Non-pigmented ciliary epithelial cell (primary cell): ENCODE data around the gene CDPF1.
"Not testable (repeated sequence)": the region's sequence is repeated elsewhere in the genome, so short reads cannot be mapped to it uniquely, and the experiment has no call there.

Source experiments
- DNase-seq: peaks from one replicate; pipeline ENCODE4 v3.0.0-alpha.2; 2010; ENCODE audit warnings: low read depth

CDPF1 gene

DNA sequence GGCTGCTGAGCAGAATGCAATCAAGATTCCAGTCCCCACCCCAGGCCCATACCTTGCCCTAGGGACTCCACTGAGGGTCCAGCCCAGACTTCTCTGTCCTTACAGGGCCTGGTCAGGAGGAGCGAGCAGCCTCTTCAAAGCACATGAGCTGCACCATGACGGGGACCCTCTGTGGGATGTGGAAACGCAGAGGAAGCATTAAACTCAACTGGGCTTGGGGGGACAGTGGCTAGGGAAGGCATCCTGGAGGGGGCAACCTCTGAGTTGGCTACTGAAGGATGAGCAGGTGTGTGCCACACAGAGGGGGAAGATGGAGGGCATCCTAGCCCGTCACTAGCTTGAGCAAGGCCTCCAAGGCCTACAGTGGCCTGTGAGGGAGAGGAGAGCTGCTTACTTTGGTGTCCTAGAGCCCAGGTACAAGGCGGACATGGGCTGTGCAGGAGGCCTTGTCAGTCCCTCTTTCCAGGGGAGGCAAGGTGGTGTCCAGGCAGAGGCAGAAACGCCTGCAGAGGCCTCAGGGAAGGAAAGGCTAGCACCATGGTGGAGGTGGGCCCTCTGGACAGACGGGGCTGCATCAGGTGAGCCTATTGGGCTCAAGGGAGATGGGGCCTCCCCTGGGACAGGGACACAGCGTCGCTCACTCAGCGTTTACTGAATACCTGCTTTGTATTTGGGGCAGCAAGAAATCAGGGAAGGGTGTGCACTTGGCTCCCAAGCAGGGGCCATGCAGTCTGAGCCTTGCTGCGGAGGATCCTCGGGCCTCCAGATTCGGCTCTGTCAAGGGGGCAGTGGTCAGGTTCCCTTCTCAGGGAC is 32.0 kb upstream of the CDPF1 start:
- DNase-seq = no peak

DNA sequence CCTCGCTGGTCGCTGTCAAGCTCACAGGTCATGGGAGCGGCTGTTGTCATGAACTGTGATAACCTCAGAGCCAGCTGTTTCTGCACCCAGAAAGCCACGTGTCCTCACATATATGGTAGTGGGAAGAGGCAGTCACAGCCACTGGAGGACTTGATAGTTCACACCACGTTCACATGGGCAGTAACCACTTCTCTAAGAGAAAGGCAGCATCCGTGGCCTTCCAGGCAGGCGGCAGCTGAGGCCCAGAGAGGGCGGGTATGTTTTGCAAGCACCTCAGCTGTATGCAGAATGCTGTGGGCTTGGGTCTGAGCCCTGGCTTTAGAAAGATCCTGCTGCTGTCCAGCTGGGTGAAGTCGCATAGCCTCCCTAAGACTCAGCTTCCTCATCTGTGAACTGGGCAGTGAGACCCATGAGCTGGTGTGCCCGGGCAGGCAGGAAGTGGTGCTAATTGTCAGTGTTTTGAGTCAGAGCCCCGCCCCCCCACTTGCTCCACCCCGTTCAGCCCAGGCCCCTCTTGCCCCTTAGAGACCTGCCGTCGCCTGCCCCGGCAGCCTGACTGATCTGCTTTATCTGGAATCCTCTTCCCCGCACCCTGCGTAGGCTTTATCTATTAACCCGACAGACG is 31.0 kb upstream of the CDPF1 start:
- DNase-seq = no peak

DNA sequence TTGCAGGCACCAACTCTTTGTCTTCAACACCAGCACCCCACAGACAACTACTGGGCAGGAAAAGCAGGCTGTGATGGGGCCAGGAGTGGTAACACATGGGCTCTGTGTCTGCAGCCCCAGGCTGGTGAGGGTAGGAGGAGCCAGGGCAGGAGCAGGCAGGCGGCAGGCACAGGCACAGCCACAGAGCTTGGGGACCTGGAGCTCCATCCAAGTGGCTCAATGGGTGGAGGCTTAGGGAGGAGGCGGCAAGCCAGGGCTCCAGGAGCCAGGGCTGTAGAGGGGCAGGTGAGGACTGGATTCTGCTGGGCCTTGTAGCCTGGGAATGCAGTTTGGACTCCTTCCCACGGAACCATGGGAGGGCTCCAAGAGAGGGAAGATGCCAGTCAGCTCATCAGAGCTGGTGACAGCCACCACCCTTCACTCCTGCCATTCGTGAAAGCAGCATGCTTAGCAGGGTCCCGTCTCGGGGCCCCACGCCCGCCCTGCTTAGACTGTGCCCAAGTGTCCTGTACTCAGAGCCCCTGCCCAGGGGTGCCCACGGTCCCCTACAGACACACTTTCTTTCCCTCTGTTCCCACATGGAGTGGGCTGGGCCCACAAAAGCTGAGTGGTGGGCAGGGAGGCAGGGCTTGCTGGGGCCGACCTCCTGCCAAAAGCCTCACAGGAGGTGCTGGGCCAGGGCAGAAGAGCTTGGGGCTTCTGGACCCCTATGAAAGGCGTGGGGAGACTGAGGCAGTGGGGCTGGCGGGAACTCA is 30.1 kb upstream of the CDPF1 start:
- DNase-seq = no peak

DNA sequence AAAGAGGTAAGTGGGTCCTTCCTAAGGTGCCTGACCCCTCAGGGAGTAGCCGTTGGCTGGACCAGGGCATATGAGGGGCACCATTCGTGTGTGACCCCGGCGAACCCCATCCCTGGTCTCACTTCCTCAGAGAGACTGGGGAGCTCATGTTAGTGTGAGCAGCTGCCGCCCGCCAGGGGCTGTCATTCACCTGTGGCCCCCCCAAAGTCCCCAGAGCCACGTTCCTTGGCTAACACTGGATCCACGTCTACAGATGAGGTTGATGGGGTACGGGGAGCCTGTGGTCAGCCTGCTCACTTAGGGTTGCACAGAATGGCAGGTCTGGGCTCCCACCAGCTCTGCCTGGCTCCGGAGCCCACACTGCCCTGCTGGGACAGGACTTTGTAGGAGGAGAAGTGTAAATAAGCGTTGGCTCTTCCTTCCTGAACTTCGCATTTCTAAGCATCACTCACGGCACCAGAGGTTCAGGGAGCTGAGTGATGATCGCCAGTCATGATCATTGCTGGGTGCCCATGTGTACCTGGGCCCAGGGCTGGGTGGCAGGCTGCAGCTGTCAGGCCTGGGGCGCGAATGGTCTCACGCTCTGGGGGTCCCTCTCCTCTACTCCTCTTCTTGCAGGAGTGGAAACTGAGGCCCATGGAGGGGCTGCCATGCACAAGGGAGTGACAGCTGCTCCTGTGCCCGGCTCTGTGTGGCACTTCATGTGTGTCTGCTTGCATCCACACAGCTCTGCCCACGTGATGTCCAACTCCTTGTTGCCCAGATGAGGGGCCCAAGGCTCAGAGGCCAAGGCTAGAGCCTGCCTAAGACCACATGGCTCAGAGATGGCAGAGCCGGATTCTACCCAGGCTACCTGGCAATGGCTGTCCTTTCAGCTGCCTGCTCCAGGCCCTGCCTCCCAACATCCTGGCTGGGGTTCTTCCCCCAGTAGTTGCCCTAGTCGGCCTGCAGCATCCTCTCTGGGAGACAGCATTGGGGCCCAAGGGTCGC is 28.9 kb upstream of the CDPF1 start:
- no peak for DNase-seq

DNA sequence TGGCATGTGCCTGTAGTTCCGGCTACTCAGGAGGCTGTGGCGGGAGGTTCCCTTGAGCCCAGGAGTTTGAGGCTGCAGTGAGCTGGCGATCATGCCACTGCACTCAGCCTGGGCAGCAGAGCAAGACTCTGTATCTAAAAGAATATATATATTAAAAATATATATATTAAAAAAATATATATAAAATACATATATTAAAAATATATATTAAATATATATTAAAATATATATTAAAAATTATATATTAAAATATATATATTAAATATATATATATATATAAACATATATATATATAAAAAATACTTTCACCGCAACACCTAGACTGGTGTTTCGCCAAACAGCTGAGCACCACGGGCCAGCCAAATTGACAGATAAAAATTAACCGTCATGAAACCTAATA is 26.5 kb upstream of the CDPF1 start:
- no peak for DNase-seq

DNA sequence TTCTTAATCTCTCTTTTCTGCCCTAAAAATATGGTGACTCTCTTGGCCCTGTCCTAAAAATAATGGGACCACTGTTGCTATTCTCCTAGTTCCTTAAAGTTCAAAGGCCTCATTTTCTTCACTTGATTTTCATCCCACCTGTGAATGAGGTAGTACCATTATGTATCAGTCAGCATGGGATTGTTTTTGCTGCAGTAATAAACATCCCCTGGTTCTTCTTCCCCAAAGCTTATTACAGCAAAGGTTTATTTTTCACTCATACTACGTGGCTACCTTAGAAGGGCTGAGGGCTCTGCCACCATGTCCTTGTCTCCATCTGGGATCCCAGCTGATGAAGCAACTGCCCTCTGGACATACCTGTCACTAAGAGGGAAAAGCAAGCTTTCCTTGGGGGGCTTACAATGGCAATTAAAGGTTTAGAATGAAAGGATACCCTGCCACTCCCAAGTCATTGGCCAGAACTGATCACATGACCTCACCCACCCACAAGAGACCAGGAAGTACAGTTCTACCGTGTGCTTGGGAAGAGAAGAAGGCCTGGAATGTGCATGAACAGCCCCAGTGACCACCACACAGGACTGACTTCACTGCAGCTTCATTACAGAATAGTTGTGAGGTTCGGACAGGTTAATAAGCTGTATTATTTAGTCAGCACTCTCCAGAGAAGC is 25.5 kb upstream of the CDPF1 start:
- DNase-seq = no peak

DNA sequence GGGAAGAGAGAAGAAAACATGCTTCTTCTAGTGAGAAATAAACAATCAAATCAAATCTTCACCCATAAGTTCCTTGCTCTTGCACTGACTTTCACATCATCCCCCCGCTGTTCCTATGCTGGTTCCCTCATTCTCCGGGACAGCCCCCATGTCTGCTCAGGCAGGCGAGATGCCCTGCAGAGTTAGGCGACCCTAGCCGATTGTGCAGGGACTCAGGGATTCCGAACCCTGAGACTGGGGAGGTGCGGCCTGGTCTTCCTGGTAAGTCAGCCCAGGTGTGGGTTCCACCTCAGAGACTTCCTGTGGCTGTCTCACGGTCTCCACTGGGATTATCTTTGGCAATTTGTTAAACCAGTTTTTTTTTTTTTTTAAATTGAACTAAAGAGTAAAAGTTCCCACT is 24.3 kb upstream of the CDPF1 start:
- DNase-seq = no peak

DNA sequence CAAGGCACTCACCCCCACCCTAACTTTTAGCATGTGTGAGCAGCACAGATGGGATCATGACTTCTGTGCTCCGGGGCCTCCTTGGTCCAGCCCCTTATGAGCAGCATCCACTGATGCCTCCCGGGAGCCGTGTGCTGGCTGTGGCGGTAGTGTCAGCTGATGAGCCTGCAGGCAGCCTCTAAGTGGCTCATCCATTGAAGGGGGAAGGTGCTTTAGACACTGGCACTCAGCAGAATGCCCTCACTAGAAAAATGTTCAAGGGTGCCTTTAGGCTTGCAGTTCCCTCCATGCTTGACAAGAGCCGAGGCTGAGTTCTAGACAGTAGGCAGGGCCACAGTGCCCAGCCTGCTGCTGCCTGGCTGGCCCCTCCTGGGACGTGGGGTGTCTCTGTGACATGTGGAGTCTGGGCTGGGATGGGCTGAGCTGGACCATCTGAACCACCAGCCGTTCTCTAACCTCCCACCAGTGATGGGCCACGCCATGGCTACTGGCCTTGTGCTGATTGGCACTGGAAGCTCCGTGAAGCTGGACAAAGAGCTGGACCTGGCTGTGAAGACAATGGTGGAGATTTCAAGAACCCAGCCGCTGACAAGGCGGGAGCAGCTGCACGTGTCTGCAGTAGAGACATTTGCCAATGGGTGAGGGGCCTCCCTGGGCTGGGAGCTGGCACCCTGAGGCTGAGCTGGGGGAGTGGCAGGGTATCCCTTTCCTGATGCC is 23.5 kb upstream of the CDPF1 start:
- no peak for DNase-seq

DNA sequence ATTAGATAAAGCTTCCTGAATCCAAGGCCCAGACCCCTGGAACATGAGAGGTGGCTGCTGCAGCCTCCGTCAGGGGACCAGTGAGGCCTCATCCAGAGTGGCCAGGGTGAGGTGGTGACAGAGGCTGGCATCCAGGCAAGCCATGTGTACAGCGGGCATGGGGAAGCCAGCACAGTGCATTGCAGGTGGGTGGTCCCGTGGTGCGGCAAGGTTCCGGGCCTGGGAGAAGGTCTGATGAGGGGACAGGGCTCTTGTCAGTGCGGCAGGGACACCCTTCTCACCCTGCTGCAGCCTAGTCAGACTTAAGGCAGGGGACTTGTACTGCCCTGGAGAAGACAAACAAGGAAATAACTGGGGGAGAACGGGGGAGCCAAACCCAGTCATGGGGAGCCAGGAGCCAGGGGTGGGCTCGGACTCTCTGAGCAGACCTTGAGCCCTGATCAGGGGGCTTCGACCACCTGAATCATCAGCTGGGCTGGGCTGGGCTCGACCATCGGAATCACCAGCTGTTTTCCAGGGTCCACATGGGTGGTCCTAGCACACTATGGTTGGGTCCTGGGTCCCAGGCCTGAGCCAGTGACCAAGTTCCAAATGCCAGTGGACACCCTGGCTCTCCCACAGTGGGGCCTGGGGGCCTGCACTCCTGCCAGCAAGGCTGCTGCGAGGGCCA is 22.8 kb upstream of the CDPF1 start:
- DNase-seq = no peak

DNA sequence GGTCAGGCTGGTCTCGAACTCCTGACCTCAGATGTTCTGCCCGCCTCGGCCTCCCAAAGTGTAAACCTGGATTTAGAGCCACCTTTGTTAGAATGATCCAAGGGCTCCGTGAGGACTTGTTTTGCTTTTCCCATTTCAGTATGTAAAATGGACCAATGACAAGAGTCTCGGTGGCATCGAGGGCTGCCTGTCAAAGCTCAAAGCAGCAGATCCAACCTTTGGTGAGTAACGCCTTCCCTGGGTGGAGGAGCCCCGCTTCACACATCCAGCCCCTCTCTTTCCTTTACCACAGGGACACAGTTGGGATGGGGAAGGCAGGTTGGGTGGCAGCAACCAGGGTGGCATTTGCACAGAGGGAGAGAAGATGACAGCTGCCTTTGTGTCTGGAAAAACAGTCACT is 22.1 kb upstream of the CDPF1 start:
- DNase-seq = no peak

DNA sequence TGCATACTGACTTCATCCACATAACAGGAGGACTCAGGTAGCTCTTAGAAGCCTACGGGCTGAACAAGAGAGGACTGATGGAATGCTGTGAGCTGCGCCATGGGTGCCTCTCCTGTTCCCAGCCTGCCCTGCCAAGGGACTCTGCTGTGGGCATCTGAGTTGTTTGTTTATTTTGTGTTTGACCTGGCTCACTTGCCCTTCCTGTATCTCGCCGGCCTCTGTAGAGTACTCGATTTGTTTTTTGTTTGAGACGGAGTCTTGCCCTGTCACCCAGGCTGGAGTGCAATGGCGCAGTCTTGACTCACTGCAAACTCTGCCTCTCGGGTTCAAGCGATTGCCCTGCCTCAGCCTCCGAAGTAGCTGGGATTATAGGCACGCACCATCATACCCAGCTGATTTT is 19.5 kb upstream of the CDPF1 start:
- no peak for DNase-seq

DNA sequence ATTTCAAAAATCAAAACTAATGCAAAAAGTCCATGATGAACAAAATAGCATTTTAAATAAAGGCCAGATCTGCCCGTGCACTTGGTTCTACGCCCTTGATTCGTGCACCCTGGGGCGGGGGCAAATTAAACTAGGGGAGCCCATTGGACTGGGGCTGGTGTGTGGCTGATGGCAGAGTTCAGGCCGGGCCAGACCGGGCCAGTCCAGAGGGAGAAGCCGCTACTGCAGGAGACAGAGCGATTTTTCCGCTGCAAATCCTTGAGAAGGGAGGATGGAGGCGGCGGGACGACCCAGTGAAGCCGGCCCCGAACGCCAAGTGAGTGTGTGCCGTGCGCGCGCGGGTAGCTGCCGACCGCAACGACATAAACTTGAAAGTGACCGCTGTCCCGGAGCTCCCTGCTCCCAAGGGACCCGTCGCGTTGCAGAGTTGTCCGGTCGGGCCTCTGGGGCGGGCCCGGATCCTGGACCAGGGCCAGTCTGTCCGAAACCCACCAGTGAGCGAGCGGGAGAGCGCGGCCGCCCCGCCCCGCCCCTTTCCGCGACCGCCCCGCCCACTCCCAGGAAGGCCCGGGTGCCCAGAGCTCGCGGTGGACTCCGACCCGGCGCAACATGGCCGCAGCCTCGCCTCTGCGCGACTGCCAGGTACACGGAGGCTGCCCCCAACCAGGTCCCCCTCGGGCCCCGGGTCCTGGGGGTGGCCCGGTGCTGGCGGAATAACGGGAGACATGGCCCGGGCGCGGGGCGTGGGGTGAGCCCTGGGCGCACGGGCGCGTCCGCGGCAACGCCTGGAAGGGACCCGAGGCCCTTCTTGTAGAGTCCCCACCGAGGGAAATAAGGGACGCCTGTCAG is 17.6 kb upstream of the CDPF1 start, which contains the start of gene TTC38:
Gene TTC38 (plus strand): TSS at position 578 of the 849 bp plus-strand sequence. CDS start 32 bp downstream, at position 610.
- DNase-seq = no peak

DNA sequence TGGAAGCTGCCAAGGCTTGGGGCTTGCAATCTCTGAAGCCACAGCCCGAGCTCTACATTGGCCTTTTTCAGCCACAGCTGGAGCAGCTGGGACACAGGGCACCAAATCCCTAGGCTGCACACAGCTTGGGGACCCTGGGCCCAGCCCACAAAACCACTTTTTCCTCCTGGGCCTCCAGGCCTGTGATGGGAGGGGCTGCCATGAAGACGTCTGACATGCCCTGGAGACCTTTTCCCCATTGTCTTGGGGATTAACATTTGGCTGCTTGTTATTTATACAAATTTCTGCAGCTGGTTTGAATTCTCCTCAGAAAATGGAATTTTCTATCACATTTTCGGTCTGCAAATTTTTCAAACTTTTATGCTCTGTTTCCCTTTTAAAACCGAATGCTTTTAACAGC is 15.5 kb upstream of the CDPF1 start:
- DNase-seq = not testable (repeated sequence)

DNA sequence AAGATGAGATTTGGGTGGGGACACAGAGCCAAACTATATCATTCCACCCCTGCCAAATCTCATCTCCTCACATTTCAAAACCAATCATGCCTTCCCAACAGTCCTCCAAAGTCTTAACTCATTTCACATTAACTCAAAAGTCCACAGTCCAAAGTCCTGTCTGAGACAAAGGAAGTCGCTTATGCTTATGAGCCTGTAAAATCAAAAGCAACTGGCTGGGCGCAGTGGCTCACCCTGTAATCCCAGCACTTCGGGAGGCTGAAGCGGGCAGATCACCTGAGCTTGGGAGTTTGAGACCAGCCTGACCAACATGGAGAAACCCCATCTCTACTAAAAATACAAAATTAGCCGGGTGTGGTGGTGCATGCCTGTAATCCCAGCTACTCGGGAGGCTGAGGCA is 14.4 kb upstream of the CDPF1 start:
- DNase-seq = not testable (repeated sequence)

DNA sequence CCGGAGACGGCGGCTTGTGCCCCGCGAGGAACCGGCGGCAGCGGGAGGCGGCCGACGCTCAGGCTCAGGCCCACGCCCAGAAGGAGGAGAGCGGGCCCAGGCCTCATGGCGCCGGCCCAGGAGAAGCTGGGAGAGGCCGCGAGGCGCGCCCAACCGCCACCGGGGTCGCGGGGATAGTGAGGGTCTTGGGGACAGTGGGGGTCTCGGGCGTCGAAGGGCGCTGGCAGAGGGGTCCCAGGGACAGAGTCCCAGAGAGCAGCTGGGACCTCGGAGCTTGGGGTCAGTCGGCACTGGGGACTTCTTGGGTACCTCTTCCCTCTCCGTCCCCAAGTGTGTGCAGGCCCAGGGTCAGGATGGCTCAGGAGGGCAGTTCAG is 13.1 kb upstream of the CDPF1 start, which contains the start of gene PKDREJ:
Gene PKDREJ (minus strand): TSS at position 128 of the 375 bp plus-strand sequence. CDS start 21 bp downstream, at position 107.
- no peak for DNase-seq

DNA sequence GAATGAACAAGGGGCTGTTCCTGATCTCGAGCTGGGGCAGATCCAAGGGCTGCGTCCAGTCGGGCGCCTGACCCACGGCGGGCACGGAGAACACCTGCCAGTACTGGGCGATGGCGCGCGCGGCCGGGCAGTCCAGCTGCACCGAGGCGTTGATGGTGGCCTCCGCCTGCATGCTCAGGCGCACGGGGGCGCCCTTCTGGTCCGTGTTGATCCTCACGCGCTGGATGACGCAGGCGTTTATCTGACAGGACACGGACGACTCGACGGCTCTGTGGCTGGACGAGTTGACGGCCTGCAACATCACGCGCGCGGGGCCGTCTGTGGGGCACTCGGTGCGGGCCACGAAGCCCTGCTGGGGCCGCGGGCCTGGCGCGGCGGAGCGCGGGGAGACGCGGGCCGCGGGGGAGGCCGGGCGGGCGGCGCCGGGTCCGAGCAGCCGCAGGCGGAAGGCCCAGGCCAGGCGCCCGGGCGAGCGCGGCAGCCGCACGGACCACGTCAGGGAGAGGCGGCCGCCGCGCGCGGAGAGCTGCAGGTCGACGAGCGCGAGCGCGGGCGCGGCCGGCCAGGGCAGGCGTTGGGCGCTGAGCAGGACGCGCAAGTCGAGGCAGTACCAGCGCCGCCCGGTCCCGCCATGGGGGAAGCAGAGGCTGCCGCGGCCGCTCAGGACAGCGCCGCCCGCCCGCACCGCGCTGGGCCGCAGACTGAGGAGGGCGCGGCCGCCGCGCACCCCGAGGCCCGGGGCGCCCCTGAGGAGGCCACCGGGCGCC is 12.5 kb upstream of the CDPF1 start:
- DNase-seq = no peak

DNA sequence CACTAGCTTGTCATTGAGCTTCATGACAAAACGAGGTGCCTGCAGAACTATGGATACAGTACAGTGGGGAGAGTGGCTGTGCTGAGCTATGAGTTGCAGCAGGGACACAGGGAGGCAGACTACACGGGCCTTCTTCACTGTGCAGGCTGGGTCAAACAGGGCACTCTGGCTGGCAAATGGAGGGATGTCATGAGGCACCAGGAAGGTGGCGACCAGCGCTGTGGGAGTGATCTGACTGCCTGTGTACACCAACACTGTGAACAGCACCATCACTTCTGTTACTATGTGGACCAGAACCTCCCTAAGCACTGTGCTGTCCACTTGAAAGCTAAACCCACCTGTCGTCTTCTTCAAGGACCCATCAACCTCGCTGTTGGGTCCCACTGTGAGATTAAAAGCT is 9.9 kb upstream of the CDPF1 start:
- DNase-seq = no peak

DNA sequence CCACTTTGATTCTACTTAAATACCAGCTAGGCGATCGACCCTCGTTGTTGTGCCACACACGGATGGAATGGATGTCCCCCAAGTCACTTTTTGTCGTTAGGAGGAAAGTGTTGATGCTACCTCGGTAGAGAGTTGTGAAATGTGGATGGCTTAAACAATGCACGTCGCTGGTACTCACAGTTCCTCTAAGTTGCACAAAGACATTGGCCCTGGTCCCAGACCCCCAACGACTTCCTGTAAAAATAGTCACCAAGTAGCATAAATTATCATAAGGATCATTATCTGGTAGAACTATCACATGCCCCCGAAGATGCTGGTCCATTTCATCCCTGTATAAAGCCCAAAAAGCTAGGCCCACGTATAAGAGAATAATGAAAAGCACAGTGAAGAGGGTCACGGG is 9.3 kb upstream of the CDPF1 start:
- DNase-seq = no peak
